GM19043 (cell line): ENCODE measurements around the gene LIMA1.

Experiments used
- ATAC-seq: cut with Tn5 transposase; IDR thresholded peaks from one replicate; pipeline ENCODE4 v1.9.1; 2021; ENCODE audit warnings: low read depth; ENCODE audit not compliant: unreplicated experiment

LIMA1 gene

GRCh38 chr12:50192236-50192635, 91.1 kb downstream of the LIMA1 start:
- ATAC-seq, result no peak

- ATAC-seq, result no peak
These were observed 92.5 kb downstream of the LIMA1 start for GRCh38 chr12:50190859-50191258.

- ATAC-seq, result no peak
These were observed 94.3 kb downstream of the LIMA1 start for GRCh38 chr12:50188875-50189575.

- ATAC-seq, result no peak
These were observed 95.0 kb downstream of the LIMA1 start for GRCh38 chr12:50188241-50188781.

GRCh38 chr12:50187084-50187900, 96.0 kb downstream of the LIMA1 start:
- no peak for ATAC-seq

- no peak for ATAC-seq
These were observed 96.6 kb downstream of the LIMA1 start for GRCh38 chr12:50186681-50187080.

GRCh38 chr12:50185970-50186663, 97.2 kb downstream of the LIMA1 start:
- ATAC-seq, result no peak

- ATAC-seq, result no peak
These were observed 97.9 kb downstream of the LIMA1 start for GRCh38 chr12:50185301-50185895.

- ATAC-seq, result no peak
These were observed 99.1 kb downstream of the LIMA1 start for GRCh38 chr12:50184261-50184660.

- no peak for ATAC-seq
These were observed 100.9 kb downstream of the LIMA1 start for GRCh38 chr12:50182461-50182860.

GRCh38 chr12:50181691-50182090, 101.6 kb downstream of the LIMA1 start:
- no peak for ATAC-seq

GRCh38 chr12:50175716-50176026, 107.6 kb downstream of the LIMA1 start:
- no peak for ATAC-seq

- no peak for ATAC-seq
These were observed 108.2 kb downstream of the LIMA1 start for GRCh38 chr12:50174971-50175715.

GRCh38 chr12:50167049-50167828, 116.1 kb downstream of the LIMA1 start, which contains the start of gene CERS5:
TSS of gene CERS5 (minus strand) at chr12:50167369. CDS start at chr12:50167297, 72 bp downstream.
- ATAC-seq, result peak; percentile 94

- no peak for ATAC-seq
These were observed 116.6 kb downstream of the LIMA1 start for GRCh38 chr12:50166799-50167048.

GRCh38 chr12:50164963-50165362, 118.4 kb downstream of the LIMA1 start:
- no peak for ATAC-seq

GRCh38 chr12:50162230-50162629, 121.1 kb downstream of the LIMA1 start:
- ATAC-seq, result no peak

- no peak for ATAC-seq
These were observed 122.7 kb downstream of the LIMA1 start for GRCh38 chr12:50160643-50161042.

- no peak for ATAC-seq
These were observed 126.1 kb downstream of the LIMA1 start for GRCh38 chr12:50157259-50157658.

GRCh38 chr12:50156641-50157040, 126.7 kb downstream of the LIMA1 start:
- ATAC-seq, result no peak
